SK-N-SH (cell line): Measurements from ENCODE around the gene SLCO3A1. TPM values are rescaled to one million over a fixed set of nuclear protein-coding genes. Genes with fewer than 3 reads are reported as not detected.

Source experiments
- CTCF ChIA-PET: fragments of 300-600, 350-600 bp; formaldehyde crosslinking; extraction: SDS; loops from one replicate; lab custom pipeline; 2021; lab: Yijun Ruan, JAX
- POLR2A ChIA-PET: fragments of 350-600 bp; sonication (Branson Sonifier 250); formaldehyde crosslinking; extraction: SDS; loops from one replicate; lab custom pipeline; 2020; ENCODE audit warnings: antibody characterized with exemption, inconsistent platforms; lab: Yijun Ruan, JAX
- DNase-seq: peaks from one replicate; pipeline ENCODE4 v3.0.0; 2012
- H2AFZ ChIP-seq: fragments of 200-600 bp; sonication (generic); 2 replicates; pipeline ENCODE4 v1.8.1; 2016; ENCODE audit warnings: antibody characterized with exemption, mild to moderate bottlenecking, low read depth
- H3F3A ChIP-seq: fragments of 200-600 bp; sonication (generic); replicated peaks from 2 replicates; pipeline ENCODE3; 2016; ENCODE audit warnings: antibody characterized with exemption, mild to moderate bottlenecking; ENCODE audit not compliant: insufficient read depth
- H3K27ac ChIP-seq, 2 experiments: fragments of 200-500 bp in 1 of 2; fragments of 200-600 bp in 1 of 2; sonication (Bioruptor generic) in 1 of 2; sonication (generic), shearing (Covaris generic) in 1 of 2; 2 replicates each; pipeline versions ENCODE4 v1.5.1 to v1.6.1; 2014 to 2016; ENCODE audit warnings: low read depth in 2 of 2, inconsistent platforms in 1 of 2, low read length in 1 of 2, mild to moderate bottlenecking in 1 of 2, mixed read lengths in 1 of 2
- H3K27me3 ChIP-seq: fragments of 200-600 bp; sonication (generic), shearing (Covaris generic); 2 replicates; pipeline ENCODE4 v1.6.1; 2016; ENCODE audit warnings: mixed run types; ENCODE audit not compliant: insufficient read depth
- H3K36me3 ChIP-seq, 2 experiments: fragments of 200-500 bp in 1 of 2; fragments of 200-600 bp in 1 of 2; sonication (Bioruptor generic) in 1 of 2; sonication (generic) in 1 of 2; replicated peaks in 1 of 2; 2 replicates each; pipeline versions ENCODE3 to v1.5.1; 2014 to 2016; ENCODE audit warnings: low read length in 1 of 2, mild to moderate bottlenecking in 1 of 2; ENCODE audit not compliant: insufficient read depth in 2 of 2, control insufficient read depth in 1 of 2
- H3K4me1 ChIP-seq, 2 experiments: fragments of 200-500 bp in 1 of 2; fragments of 200-600 bp in 1 of 2; sonication (Bioruptor generic) in 1 of 2; sonication (generic), shearing (Covaris generic) in 1 of 2; 2 replicates each; pipeline versions ENCODE4 v1.5.1 to v1.6.1; 2014 to 2016; ENCODE audit warnings: low read depth in 1 of 2, low read length in 1 of 2, mixed run types in 1 of 2; ENCODE audit not compliant: insufficient read depth in 2 of 2, control insufficient read depth in 1 of 2
- H3K4me2 ChIP-seq: fragments of 200-600 bp; sonication (generic), shearing (Covaris generic); 2 replicates; pipeline ENCODE4 v1.6.1; 2017; ENCODE audit warnings: mixed run types
- H3K4me3 ChIP-seq, 2 experiments: fragments of 200-500 bp in 1 of 2; fragments of 200-600 bp in 1 of 2; sonication (Bioruptor generic) in 1 of 2; sonication (generic), shearing (Covaris generic) in 1 of 2; 2 replicates each; pipeline versions ENCODE4 v1.5.1 to v1.8.1; 2014 to 2016; ENCODE audit warnings: low read depth in 2 of 2, inconsistent platforms in 1 of 2, low read length in 1 of 2, mild to moderate bottlenecking in 1 of 2, mixed read lengths in 1 of 2, moderate library complexity in 1 of 2
- H3K79me2 ChIP-seq: fragments of 200-600 bp; sonication (generic); 2 replicates; pipeline ENCODE4 v1.8.1; 2017; ENCODE audit warnings: mild to moderate bottlenecking; ENCODE audit not compliant: insufficient read depth
- H3K9ac ChIP-seq: fragments of 200-600 bp; sonication (generic); 2 replicates; pipeline ENCODE4 v1.6.1; 2017; ENCODE audit warnings: mixed run types
- H3K9me2 ChIP-seq: fragments of 200-600 bp; sonication (generic); 2 replicates; pipeline ENCODE4 v1.6.1; 2017; ENCODE audit warnings: mixed run types
- H3K9me3 ChIP-seq: fragments of 200-600 bp; sonication (generic); 2 replicates; pipeline ENCODE4 v1.6.1; 2017; ENCODE audit warnings: mixed run types, mild to moderate bottlenecking, moderate library complexity
- H4K20me1 ChIP-seq: fragments of 200-600 bp; sonication (generic); 2 replicates; pipeline ENCODE4 v1.6.1; 2017; ENCODE audit warnings: mild to moderate bottlenecking, mixed run types; ENCODE audit not compliant: insufficient read depth
- EZH2phosphoT487 ChIP-seq: fragments of 200-600 bp; sonication (generic); IDR thresholded peaks from 2 replicates; pipeline ENCODE4 v1.6.1; 2017; ENCODE audit warnings: low read depth, mixed run types, mild to moderate bottlenecking, antibody characterized with exemption, moderate library complexity, borderline replicate concordance
- MEF2A ChIP-seq: IDR thresholded peaks from 2 replicates; pipeline ENCODE4 v1.4.0; 2012; ENCODE audit warnings: low read depth, borderline replicate concordance
- RAD21 ChIP-seq: IDR thresholded peaks from 2 replicates; pipeline ENCODE4 v1.6.1; 2012; ENCODE audit warnings: mild to moderate bottlenecking, low read length
- RXRA ChIP-seq: IDR thresholded peaks from 2 replicates; pipeline ENCODE4 v1.4.0; 2012; ENCODE audit warnings: low read depth, mild to moderate bottlenecking, borderline replicate concordance
- TEAD4 ChIP-seq: IDR thresholded peaks from 2 replicates; pipeline ENCODE4 v1.4.0; 2012; ENCODE audit warnings: mild to moderate bottlenecking, borderline replicate concordance; ENCODE audit not compliant: insufficient read depth
- YY1 ChIP-seq: IDR thresholded peaks from 2 replicates; pipeline ENCODE4 v1.4.0; 2012; ENCODE audit warnings: low read depth, mild to moderate bottlenecking
- ZBTB33 ChIP-seq: IDR thresholded peaks from 2 replicates; pipeline ENCODE4 v1.4.0; 2012; ENCODE audit warnings: low read depth, borderline replicate concordance
- WGBS: methylation state at CpG from one replicate; pipeline ENCODE4 v1.1.6; 2017; ENCODE audit warnings: low lambda C conversion rate; 5-methylcytosine and 5-hydroxymethylcytosine counted together
- polyA plus RNA-seq, 3 experiments: library from polyadenylated mRNA; depleted of rRNA; stranded (reverse); fragments of >200 nt; gene quantifications; 2 replicates each; pipeline ENCODE4 v1.2.3, GENCODE V29; 2012
- TF ChIP-seq, protein P1 (sequence below): fragments of 200-600 bp; sonication (generic); IDR thresholded peaks from 2 replicates; pipeline ENCODE4 v1.6.1; 2017; ENCODE audit warnings: antibody characterized with exemption, mild to moderate bottlenecking, moderate library complexity

SLCO3A1 gene
- polyA plus RNA-seq, 1 of the 3 experiments (the other 2 are of a cell fraction): 19.7 TPM

DNA sequence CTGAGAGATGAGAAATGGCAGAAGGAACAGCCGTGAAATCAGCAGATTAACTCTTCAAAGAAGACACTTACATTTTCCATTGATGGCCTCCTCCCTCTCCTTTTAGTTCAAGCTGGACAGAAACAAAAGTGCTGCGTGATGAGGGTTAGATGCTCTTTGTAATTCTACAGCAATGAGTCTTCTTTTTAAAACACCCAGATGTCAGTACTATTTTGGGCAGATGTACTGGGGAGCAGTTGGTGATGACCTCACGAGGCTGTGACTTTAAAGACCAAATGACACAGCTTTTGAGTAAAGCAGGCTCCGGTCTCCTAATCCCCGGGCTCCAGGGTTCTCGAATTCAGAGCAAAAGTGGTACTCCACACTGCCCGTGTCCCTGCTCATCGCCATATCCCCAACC lies 198.2 kb downstream of the SLCO3A1 start:
- no peak for DNase-seq
- Histone ChIP-seq H3K36me3 (no peaks in the 10 kb centered on the region), H4K20me1 (0 out of 2 replicates have a peak, but pooled peaks cover 3% of the 10 kb centered on the region), H3K9ac (no peak overlapping the region), H3K9me3 (no peaks in the 10 kb centered on the region), H3F3A (no peaks in the 10 kb centered on the region), H3K4me3 (no peak overlapping the region), H3K4me2 (no peak overlapping the region), H3K79me2 (no peaks in the 10 kb centered on the region; the same call in 1 of the 2 replicates), H3K9me2 (no peaks in the 10 kb centered on the region), H3K27me3 (no peaks in the 10 kb centered on the region), H3K4me1 (peaks cover 5 to 12% of the 10 kb centered on the region in 2 experiments; a peak in 1 of 4 replicates), H3K27ac (no peak overlapping the region), H2AFZ (no peak overlapping the region)
- CTCF ChIA-PET: interaction anchor here (0.7 kb wide), 1 partner anchor 39 kb away, joined by 3 read pairs; no protein-coding TSS in a partner anchor
- POLR2A ChIA-PET: no interaction called here
- 75% methylated on average over 8 of the region's 8 CpGs for WGBS
- TF ChIP-seq RXRA (no peak), RAD21 (no peak), TEAD4 (no peak), YY1 (no peak), EZH2phosphoT487 (no peak)

DNA sequence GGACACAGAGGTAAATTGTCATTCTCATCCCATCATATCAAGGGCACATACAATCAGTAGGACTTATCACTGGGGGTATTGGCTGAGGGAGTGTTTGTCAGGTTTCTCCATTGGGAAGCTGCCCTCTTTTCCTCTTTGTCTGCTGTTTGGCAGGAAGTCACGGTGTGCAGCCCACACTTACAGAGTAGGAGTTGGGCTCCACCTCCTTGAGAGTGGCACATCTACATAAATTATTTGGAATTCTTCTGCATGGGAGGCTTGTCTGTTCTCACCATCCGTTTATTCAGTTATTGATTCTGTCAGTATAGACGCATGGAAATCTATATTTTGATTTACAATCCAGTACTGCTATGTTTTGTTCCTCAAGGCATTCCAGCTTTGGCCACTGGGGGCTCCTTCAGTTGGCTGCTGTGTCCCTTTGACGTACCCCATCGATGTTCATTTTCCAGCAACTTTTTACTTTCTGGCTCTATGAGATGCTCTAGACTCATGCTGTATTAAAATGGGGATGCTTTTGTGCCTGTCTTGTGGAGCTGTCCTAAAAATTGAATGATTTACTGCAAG lies 200.3 kb downstream of the SLCO3A1 start:
- WGBS: 77% methylated on average over 5 of the region's 5 CpGs
- Histone ChIP-seq H3K4me2 (no peak overlapping the region), H3K4me3 (peak overlapping the region in 1 of 2 experiments; percentile 37; a peak in 1 of 4 replicates), H3K79me2 (no peaks in the 10 kb centered on the region; the same call in 1 of the 2 replicates), H3K27me3 (no peaks in the 10 kb centered on the region), H3K9ac (no peak overlapping the region), H4K20me1 (0 out of 2 replicates have a peak, but pooled peaks cover 3% of the 10 kb centered on the region), H2AFZ (no peak overlapping the region), H3K27ac (no peak overlapping the region), H3K36me3 (no peaks in the 10 kb centered on the region), H3K9me2 (no peaks in the 10 kb centered on the region), H3K4me1 (peaks cover 5 to 12% of the 10 kb centered on the region in 2 experiments; a peak in 1 of 4 replicates), H3K9me3 (no peaks in the 10 kb centered on the region), H3F3A (no peaks in the 10 kb centered on the region)
- no peak for TF ChIP-seq EZH2phosphoT487
- no peak for TF ChIP-seq YY1
- TF ChIP-seq TEAD4: no peak
- TF ChIP-seq, protein P1, sequence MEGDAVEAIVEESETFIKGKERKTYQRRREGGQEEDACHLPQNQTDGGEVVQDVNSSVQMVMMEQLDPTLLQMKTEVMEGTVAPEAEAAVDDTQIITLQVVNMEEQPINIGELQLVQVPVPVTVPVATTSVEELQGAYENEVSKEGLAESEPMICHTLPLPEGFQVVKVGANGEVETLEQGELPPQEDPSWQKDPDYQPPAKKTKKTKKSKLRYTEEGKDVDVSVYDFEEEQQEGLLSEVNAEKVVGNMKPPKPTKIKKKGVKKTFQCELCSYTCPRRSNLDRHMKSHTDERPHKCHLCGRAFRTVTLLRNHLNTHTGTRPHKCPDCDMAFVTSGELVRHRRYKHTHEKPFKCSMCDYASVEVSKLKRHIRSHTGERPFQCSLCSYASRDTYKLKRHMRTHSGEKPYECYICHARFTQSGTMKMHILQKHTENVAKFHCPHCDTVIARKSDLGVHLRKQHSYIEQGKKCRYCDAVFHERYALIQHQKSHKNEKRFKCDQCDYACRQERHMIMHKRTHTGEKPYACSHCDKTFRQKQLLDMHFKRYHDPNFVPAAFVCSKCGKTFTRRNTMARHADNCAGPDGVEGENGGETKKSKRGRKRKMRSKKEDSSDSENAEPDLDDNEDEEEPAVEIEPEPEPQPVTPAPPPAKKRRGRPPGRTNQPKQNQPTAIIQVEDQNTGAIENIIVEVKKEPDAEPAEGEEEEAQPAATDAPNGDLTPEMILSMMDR: peak; percentile 56
- POLR2A ChIA-PET: no interaction called here
- CTCF ChIA-PET: interaction anchor here (0.8 kb wide), 2 partner anchors 14 to 41 kb away, joined by 3 read pairs; no protein-coding TSS in a partner anchor
- DNase-seq: no peak

- H2AFZ ChIP-seq: no peak overlapping the region
- DNase-seq: no peak
- no peak overlapping the region for H3K9ac ChIP-seq
- H3K9me3 ChIP-seq: no peaks in the 10 kb centered on the region
- CTCF ChIA-PET: interaction anchor here (1.6 kb wide), 1 partner anchor 20 kb away, joined by 6 read pairs; no protein-coding TSS in a partner anchor
- no peak overlapping the region for H3K4me3 ChIP-seq
- no peak overlapping the region for H3K27ac ChIP-seq
- no peaks in the 10 kb centered on the region for H3K27me3 ChIP-seq
- POLR2A ChIA-PET: no interaction called here
- no peaks in the 10 kb centered on the region for H3F3A ChIP-seq
- H3K4me2 ChIP-seq: no peak overlapping the region
- WGBS: 68% methylated on average over 4 of the region's 4 CpGs
- H3K79me2 ChIP-seq: no peaks in the 10 kb centered on the region; the same call in 1 of the 2 replicates
- H3K4me1 ChIP-seq: peaks cover 0 to 10% of the 10 kb centered on the region in 2 experiments; a peak in 1 of 4 replicates
- no peaks in the 10 kb centered on the region for H3K36me3 ChIP-seq
- TF ChIP-seq RXRA (no peak), ZBTB33 (no peak), MEF2A (no peak)
- no peaks in the 10 kb centered on the region for H4K20me1 ChIP-seq
- H3K9me2 ChIP-seq: no peaks in the 10 kb centered on the region
Observed at GRCh38 chr15:92056875-92057274, 203.4 kb downstream of the SLCO3A1 start.
